Loucy (cell line): ENCODE results near the gene MICU2.

Experiments
- EZH2phosphoT487 ChIP-seq: fragments of 200-600 bp; IDR thresholded peaks from 2 replicates; pipeline ENCODE4 v1.6.1; 2018; ENCODE audit warnings: antibody characterized with exemption, mild to moderate bottlenecking, moderate library complexity, borderline replicate concordance
- TF ChIP-seq, protein P1 (sequence below): fragments of 200-600 bp; sonication (generic); conservative IDR thresholded peaks from 2 replicates; pipeline ENCODE4 v1.5.1; 2014; ENCODE audit warnings: mild to moderate bottlenecking, antibody characterized with exemption, low read length

DNA sequence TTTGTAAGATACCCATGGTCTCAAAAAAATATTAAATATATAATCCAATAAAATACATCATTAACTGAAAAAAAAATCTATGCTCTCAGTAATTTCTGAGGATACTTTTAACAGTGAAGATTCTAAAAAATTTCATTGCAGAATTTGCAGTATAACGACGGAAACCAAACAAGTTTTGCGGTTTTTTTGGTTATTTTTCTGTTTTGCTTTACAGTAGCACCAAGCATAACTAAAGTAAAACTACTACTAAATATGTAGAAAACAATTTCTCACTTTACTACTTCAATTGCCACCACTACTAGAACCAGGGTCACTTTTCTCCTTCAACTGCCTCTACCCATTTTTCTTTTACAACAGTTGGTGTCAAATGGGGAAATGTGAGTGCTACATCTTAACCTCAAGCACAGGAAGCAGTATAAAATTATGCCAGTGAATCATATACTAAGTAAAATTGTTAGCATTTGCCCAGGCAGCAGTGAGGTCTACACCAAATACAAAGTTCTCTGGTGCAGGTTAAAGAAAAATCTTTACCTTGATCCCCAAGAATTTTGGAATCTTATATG is 24.1 kb downstream of the MICU2 start:
- TF ChIP-seq, protein P1, sequence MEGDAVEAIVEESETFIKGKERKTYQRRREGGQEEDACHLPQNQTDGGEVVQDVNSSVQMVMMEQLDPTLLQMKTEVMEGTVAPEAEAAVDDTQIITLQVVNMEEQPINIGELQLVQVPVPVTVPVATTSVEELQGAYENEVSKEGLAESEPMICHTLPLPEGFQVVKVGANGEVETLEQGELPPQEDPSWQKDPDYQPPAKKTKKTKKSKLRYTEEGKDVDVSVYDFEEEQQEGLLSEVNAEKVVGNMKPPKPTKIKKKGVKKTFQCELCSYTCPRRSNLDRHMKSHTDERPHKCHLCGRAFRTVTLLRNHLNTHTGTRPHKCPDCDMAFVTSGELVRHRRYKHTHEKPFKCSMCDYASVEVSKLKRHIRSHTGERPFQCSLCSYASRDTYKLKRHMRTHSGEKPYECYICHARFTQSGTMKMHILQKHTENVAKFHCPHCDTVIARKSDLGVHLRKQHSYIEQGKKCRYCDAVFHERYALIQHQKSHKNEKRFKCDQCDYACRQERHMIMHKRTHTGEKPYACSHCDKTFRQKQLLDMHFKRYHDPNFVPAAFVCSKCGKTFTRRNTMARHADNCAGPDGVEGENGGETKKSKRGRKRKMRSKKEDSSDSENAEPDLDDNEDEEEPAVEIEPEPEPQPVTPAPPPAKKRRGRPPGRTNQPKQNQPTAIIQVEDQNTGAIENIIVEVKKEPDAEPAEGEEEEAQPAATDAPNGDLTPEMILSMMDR: no peak
- no peak for TF ChIP-seq EZH2phosphoT487
